ENCODE data around the gene LRRC72.

LRRC72 gene

GRCh38 chr7:16599860-16600259 is 73.2 kb downstream of the LRRC72 start:
- in situ Hi-C loops (cut with HindIII; ENCODE audit: low pct_ligation_motif_present, low pct_unique_long_range_greater_than_20kb, low sequenced_read_pairs) = no loop called here
- no peak for DNase-seq

- in situ Hi-C loops (cut with HindIII; ENCODE audit: low pct_ligation_motif_present, low pct_unique_long_range_greater_than_20kb, low sequenced_read_pairs) = no loop called here
- no peak for DNase-seq
These were observed 77.0 kb downstream of the LRRC72 start for GRCh38 chr7:16603633-16604032.

GRCh38 chr7:16604054-16604453 is 77.4 kb downstream of the LRRC72 start:
- DNase-seq = peak; percentile 12
- in situ Hi-C loops (cut with HindIII; ENCODE audit: low pct_ligation_motif_present, low pct_unique_long_range_greater_than_20kb, low sequenced_read_pairs) = no loop called here

GRCh38 chr7:16606704-16607103 is 80.1 kb downstream of the LRRC72 start:
- DNase-seq = no peak
- in situ Hi-C loops (cut with HindIII; ENCODE audit: low pct_ligation_motif_present, low pct_unique_long_range_greater_than_20kb, low sequenced_read_pairs) = no loop called here

GRCh38 chr7:16609842-16610450 is 83.3 kb downstream of the LRRC72 start:
- in situ Hi-C loops (cut with HindIII; ENCODE audit: low pct_ligation_motif_present, low pct_unique_long_range_greater_than_20kb, low sequenced_read_pairs) = no loop called here
- DNase-seq = no peak

GRCh38 chr7:16611711-16612110 is 85.1 kb downstream of the LRRC72 start:
- DNase-seq = no peak
- in situ Hi-C loops (cut with HindIII; ENCODE audit: low pct_ligation_motif_present, low pct_unique_long_range_greater_than_20kb, low sequenced_read_pairs) = no loop called here

- no peak for DNase-seq
- in situ Hi-C loops (cut with HindIII; ENCODE audit: low pct_ligation_motif_present, low pct_unique_long_range_greater_than_20kb, low sequenced_read_pairs) = no loop called here
These were observed 88.6 kb downstream of the LRRC72 start for GRCh38 chr7:16615228-16615627.

GRCh38 chr7:16616122-16616521 is 89.5 kb downstream of the LRRC72 start:
- no peak for DNase-seq
- in situ Hi-C loops (cut with HindIII; ENCODE audit: low pct_ligation_motif_present, low pct_unique_long_range_greater_than_20kb, low sequenced_read_pairs) = no loop called here

- no peak for DNase-seq
- in situ Hi-C loops (cut with HindIII; ENCODE audit: low pct_ligation_motif_present, low pct_unique_long_range_greater_than_20kb, low sequenced_read_pairs) = no loop called here
These were observed 89.9 kb downstream of the LRRC72 start for GRCh38 chr7:16616542-16616941.

- in situ Hi-C loops (cut with HindIII; ENCODE audit: low pct_ligation_motif_present, low pct_unique_long_range_greater_than_20kb, low sequenced_read_pairs) = no loop called here
- no peak for DNase-seq
These were observed 93.4 kb downstream of the LRRC72 start for GRCh38 chr7:16619979-16620408.

- DNase-seq = no peak
- in situ Hi-C loops (cut with HindIII; ENCODE audit: low pct_ligation_motif_present, low pct_unique_long_range_greater_than_20kb, low sequenced_read_pairs) = no loop called here
These were observed 99.8 kb downstream of the LRRC72 start for GRCh38 chr7:16626388-16626787.

GRCh38 chr7:16627236-16627635 is 100.6 kb downstream of the LRRC72 start:
- in situ Hi-C loops (cut with HindIII; ENCODE audit: low pct_ligation_motif_present, low pct_unique_long_range_greater_than_20kb, low sequenced_read_pairs) = no loop called here
- no peak for DNase-seq

GRCh38 chr7:16630654-16631053 is 104.0 kb downstream of the LRRC72 start:
- in situ Hi-C loops (cut with HindIII; ENCODE audit: low pct_ligation_motif_present, low pct_unique_long_range_greater_than_20kb, low sequenced_read_pairs) = no loop called here
- no peak for DNase-seq

Measured in ACHN (cell line).